ENCODE data around the gene PABPN1L. TPM values are rescaled to one million over a fixed set of nuclear protein-coding genes. Genes with fewer than 3 reads are reported as not detected.

Gene PABPN1L
- total and polyA plus RNA-seq, 2 experiments from 2014 or later, result not detected

DNA sequence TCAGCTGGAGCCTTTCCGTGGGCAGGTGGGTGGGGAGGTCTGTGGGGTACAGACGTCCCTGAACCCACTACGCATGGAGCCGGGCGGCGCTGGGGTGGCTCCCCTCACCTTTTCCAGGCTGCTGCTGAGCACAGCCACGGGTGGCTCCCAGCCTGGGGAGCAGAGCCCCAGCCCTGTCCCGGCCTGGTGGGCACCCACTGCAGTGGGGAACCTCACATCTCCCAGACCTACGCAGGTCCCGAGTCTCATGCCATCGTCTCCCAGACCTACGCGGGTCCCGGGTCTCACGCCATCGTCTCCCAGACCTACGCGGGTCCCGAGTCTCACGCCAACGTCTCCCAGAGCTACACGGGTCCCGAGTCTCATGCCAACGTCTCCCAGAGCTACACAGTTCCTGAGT is 37.7 kb downstream of the PABPN1L start:
- H3K27ac Mint-ChIP-seq, result no peak overlapping the region

DNA sequence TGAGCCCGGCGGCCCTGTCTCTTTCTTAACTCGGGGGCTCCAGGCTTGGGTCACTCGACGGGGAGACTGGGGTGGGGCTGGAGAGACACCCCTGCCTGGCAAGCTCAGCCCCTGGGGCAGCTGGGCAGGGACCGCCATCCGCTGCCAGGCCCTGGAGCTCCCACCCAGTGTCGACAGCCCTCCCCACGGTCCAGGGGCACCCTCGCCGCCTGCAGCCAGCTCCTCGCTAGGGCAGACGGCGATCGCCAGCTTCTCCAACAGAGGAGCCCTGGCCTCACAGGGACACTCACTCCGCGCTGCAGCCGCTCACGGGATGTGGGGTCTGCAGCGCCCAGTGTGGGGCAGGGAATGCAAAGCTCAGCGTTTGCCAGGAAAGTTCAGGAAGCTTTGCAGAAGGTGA is 38.7 kb downstream of the PABPN1L start:
- no peaks in the 10 kb centered on the region for H3K27me3 ChIP-seq (ENCODE audit: insufficient read depth)
- no peak overlapping the region for H2AFZ ChIP-seq
- TF ChIP-seq CTCF (conservative IDR thresholded peaks at IDR 0.05; ENCODE audit: low read depth in 2 of 2) (no peak), STAT1 (IDR thresholded peaks at IDR 0.05; ENCODE audit: unreplicated experiment) (no peak), ZNF114 (CRISPR knock-in tag; IDR thresholded peaks at IDR 0.05) (no peak), JUNB (IDR thresholded peaks at IDR 0.05; ENCODE audit: unreplicated experiment) (no peak), EZH2 (IDR thresholded peaks at IDR 0.05; ENCODE audit: low read depth, unreplicated experiment) (no peak), EZH2phosphoT487 (IDR thresholded peaks at IDR 0.05; ENCODE audit: unreplicated experiment) (no peak), ZNF331 (CRISPR knock-in tag; IDR thresholded peaks at IDR 0.05; ENCODE audit: low read depth) (no peak), POLR2AphosphoS5 (IDR thresholded peaks at IDR 0.05; ENCODE audit: low read depth) (no peak), NANOG (IDR thresholded peaks at IDR 0.05; ENCODE audit: borderline replicate concordance) (no peak), CREB1 (CRISPR knock-in tag; IDR thresholded peaks at IDR 0.05; ENCODE audit: low read depth) (no peak)
- TF ChIP-seq, protein P1, sequence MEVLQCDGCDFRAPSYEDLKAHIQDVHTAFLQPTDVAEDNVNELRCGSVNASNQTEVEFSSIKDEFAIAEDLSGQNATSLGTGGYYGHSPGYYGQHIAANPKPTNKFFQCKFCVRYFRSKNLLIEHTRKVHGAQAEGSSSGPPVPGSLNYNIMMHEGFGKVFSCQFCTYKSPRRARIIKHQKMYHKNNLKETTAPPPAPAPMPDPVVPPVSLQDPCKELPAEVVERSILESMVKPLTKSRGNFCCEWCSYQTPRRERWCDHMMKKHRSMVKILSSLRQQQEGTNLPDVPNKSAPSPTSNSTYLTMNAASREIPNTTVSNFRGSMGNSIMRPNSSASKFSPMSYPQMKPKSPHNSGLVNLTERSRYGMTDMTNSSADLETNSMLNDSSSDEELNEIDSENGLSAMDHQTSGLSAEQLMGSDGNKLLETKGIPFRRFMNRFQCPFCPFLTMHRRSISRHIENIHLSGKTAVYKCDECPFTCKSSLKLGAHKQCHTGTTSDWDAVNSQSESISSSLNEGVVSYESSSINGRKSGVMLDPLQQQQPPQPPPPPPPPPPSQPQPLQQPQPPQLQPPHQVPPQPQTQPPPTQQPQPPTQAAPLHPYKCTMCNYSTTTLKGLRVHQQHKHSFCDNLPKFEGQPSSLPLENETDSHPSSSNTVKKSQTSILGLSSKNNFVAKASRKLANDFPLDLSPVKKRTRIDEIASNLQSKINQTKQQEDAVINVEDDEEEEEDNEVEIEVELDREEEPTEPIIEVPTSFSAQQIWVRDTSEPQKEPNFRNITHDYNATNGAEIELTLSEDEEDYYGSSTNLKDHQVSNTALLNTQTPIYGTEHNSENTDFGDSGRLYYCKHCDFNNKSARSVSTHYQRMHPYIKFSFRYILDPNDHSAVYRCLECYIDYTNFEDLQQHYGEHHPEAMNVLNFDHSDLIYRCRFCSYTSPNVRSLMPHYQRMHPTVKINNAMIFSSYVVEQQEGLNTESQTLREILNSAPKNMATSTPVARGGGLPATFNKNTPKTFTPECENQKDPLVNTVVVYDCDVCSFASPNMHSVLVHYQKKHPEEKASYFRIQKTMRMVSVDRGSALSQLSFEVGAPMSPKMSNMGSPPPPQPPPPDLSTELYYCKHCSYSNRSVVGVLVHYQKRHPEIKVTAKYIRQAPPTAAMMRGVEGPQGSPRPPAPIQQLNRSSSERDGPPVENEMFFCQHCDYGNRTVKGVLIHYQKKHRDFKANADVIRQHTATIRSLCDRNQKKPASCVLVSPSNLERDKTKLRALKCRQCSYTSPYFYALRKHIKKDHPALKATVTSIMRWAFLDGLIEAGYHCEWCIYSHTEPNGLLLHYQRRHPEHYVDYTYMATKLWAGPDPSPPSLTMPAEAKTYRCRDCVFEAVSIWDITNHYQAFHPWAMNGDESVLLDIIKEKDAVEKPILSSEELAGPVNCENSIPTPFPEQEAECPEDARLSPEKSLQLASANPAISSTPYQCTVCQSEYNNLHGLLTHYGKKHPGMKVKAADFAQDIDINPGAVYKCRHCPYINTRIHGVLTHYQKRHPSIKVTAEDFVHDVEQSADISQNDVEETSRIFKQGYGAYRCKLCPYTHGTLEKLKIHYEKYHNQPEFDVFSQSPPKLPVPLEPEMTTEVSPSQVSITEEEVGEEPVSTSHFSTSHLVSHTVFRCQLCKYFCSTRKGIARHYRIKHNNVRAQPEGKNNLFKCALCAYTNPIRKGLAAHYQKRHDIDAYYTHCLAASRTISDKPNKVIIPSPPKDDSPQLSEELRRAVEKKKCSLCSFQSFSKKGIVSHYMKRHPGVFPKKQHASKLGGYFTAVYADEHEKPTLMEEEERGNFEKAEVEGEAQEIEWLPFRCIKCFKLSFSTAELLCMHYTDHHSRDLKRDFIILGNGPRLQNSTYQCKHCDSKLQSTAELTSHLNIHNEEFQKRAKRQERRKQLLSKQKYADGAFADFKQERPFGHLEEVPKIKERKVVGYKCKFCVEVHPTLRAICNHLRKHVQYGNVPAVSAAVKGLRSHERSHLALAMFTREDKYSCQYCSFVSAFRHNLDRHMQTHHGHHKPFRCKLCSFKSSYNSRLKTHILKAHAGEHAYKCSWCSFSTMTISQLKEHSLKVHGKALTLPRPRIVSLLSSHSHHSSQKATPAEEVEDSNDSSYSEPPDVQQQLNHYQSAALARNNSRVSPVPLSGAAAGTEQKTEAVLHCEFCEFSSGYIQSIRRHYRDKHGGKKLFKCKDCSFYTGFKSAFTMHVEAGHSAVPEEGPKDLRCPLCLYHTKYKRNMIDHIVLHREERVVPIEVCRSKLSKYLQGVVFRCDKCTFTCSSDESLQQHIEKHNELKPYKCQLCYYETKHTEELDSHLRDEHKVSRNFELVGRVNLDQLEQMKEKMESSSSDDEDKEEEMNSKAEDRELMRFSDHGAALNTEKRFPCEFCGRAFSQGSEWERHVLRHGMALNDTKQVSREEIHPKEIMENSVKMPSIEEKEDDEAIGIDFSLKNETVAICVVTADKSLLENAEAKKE (CRISPR knock-in tag; IDR thresholded peaks at IDR 0.05), result no peak

More for the DNA sequence above, 37.7 kb downstream of the PABPN1L start:
- no peaks in the 10 kb centered on the region for H3K36me3 ChIP-seq (ENCODE audit: insufficient read depth)
- no peaks in the 10 kb centered on the region for H3K27me3 ChIP-seq (ENCODE audit: insufficient read depth)
- H3K9me2 ChIP-seq (ENCODE audit: insufficient read depth), result no peaks in the 10 kb centered on the region
- no peak overlapping the region for H2AFZ ChIP-seq
- no peaks in the 10 kb centered on the region for H3F3A ChIP-seq (replicated peaks; ENCODE audit: low read depth)
- Mint-ChIP-seq H3K4me3 (no peak overlapping the region), H3K9me3 (no peaks in the 10 kb centered on the region), H3K36me3 (ENCODE audit: low read depth) (no peaks in the 10 kb centered on the region; the same call in 2 of the 3 replicates), H3K4me1 (no peaks in the 10 kb centered on the region; the same call in 2 of the 3 replicates), H3K27me3 (ENCODE audit: insufficient read depth, low read depth, poor library complexity) (peaks cover 5% of the 10 kb centered on the region)
- H3K27ac ChIP-seq (ENCODE audit: low read depth), result no peak overlapping the region
- no peaks in the 10 kb centered on the region for H3K4me1 ChIP-seq (ENCODE audit: insufficient read depth)
- TF ChIP-seq CREB1 (CRISPR knock-in tag; IDR thresholded peaks at IDR 0.05; ENCODE audit: low read depth) (no peak), STAT1 (IDR thresholded peaks at IDR 0.05; ENCODE audit: unreplicated experiment) (no peak)
- ATAC-seq (no peak), DNase-seq (ENCODE audit: low spot score) (no peak)
- no peaks in the 10 kb centered on the region for H4K20me1 ChIP-seq (replicated peaks; ENCODE audit: insufficient read depth)
- no peaks in the 10 kb centered on the region for H3K79me2 ChIP-seq (replicated peaks; ENCODE audit: insufficient read depth)
- no peak overlapping the region for H3K4me3 ChIP-seq
- H3K4me2 ChIP-seq, result no peak overlapping the region

More for the DNA sequence above, 38.7 kb downstream of the PABPN1L start:
- no peaks in the 10 kb centered on the region; the same call in 2 of the 3 replicates for H3K4me1 Mint-ChIP-seq
- no peak overlapping the region for H3K4me3 ChIP-seq
- H3K9me3 Mint-ChIP-seq, result no peaks in the 10 kb centered on the region; the same call in 2 of the 3 replicates
- ATAC-seq (no peak), DNase-seq (ENCODE audit: low spot score) (no peak)
- no peak overlapping the region for H3K4me3 Mint-ChIP-seq
- H4K20me1 ChIP-seq (replicated peaks; ENCODE audit: insufficient read depth), result no peaks in the 10 kb centered on the region
- H3K79me2 ChIP-seq (replicated peaks; ENCODE audit: insufficient read depth), result no peaks in the 10 kb centered on the region
- H3K4me1 ChIP-seq (ENCODE audit: insufficient read depth), result no peaks in the 10 kb centered on the region
- peaks cover 5% of the 10 kb centered on the region for H3K27me3 Mint-ChIP-seq (ENCODE audit: insufficient read depth, low read depth, poor library complexity)
- no peaks in the 10 kb centered on the region for H3F3A ChIP-seq (replicated peaks; ENCODE audit: low read depth)
- H3K27ac ChIP-seq (ENCODE audit: low read depth), result no peak overlapping the region
- H3K4me2 ChIP-seq, result no peak overlapping the region
- no peaks in the 10 kb centered on the region for H3K9me2 ChIP-seq (ENCODE audit: insufficient read depth)
- peaks cover 3% of the 10 kb centered on the region; the same call in 2 of the 3 replicates for H3K36me3 Mint-ChIP-seq (ENCODE audit: low read depth)
- H3K36me3 ChIP-seq (ENCODE audit: insufficient read depth), result no peaks in the 10 kb centered on the region
- no peak overlapping the region for H3K27ac Mint-ChIP-seq

All from GM23338 (cell line).